Activated T-cell treated with anti-CD3 and anti-CD28 coated beads for 24 hours (primary cell): Measurements from ENCODE around the gene STK35.

Source experiments
- DNase-seq: peaks from one replicate; pipeline ENCODE4 v3.0.0-alpha.2; 2020; ENCODE audit warnings: low read depth

STK35 gene

GRCh38 chr20:2135013-2135412 lies 33.4 kb downstream of the STK35 start:
- no peak for DNase-seq

DNA sequence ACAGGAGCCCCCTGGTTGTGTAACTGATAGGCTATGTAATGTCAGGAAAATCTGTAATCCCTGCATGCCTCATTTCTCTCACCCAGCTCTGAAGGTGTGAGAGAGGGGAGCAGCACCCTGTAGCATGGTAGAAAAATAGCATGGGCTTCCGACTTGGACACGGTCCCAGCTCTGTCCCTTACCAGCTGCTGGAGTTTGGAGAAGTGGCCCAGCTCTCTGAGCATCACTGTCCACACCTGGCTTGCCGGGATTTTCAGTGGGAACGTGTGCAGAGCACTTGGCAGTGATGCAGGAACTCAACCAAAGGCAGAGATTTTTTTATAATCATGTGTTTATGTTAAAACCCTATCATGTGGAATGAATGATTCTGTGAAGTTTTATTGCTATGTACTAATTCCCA lies 34.6 kb downstream of the STK35 start:
- DNase-seq: no peak

- DNase-seq: no peak
Observed at GRCh38 chr20:2137552-2138201, 36.0 kb downstream of the STK35 start.

- no peak for DNase-seq
Observed at GRCh38 chr20:2138396-2138795, 36.8 kb downstream of the STK35 start.

DNA sequence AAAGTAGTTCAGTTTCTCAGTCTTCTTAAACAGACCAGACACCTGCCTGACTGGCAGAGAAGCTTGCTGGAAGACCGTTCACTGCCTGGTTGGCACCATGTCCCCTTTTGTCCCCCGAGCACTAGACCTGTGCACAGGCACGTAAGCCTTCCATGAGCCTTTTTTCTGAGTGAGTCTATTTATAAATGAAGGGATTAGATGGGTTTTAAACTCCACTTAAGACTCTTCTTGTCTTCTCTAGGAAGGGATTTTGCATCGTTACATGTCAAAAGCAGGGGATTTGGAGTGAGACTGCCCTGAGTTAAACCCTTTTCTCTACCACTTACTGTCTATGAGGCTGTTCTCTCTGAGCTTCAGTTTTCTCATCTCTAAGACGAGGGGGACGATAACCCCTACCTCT lies 37.6 kb downstream of the STK35 start:
- DNase-seq: no peak

- DNase-seq: no peak
Observed at GRCh38 chr20:2139736-2140135, 38.1 kb downstream of the STK35 start.

- no peak for DNase-seq
Observed at GRCh38 chr20:2140561-2140960, 38.9 kb downstream of the STK35 start.

DNA sequence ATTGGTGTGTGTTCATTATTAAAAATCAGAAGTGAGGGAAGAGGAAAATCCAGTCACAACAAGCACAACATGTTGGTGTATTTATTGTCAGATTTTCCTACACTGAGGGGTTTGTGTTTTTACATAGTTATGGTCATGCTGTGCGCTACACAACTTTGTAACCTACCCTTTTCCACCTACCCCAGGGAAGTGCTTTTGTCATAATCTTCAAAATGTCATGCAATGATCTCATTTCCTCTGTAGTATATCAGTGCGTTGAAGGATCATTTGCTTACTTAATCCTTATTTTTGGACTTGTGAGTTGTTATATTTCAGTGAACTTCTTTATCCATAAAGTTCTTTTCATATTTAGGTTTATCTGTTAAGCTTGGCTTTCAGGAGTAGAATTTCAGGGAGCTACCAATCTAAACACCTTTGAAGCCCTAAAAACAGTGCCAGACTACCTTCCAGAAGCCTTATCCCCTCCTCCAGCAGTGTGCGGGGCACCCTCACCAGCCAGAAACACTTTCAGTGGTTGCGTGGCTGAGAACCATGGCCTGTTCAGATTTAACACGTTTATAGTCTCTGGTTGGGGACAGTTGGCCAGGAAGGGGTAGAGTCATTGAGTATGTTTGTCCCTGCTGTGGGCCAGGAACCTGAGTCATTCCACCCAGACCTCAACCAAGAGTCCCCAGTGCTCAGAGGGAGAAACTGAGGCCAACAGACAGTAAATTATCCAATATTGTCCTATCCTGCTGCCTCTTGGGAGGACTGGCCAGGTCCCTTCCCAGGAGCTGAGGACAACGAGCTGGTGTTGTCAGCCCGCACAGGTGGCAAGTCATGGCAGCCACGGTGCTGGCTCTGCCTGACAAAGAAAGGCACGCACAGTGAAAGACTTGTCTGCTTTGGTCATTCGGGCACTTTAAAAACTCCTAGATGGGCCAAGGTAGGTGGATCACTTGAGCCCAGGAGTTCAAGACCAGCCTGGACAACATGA lies 40.3 kb downstream of the STK35 start:
- DNase-seq: no peak

DNA sequence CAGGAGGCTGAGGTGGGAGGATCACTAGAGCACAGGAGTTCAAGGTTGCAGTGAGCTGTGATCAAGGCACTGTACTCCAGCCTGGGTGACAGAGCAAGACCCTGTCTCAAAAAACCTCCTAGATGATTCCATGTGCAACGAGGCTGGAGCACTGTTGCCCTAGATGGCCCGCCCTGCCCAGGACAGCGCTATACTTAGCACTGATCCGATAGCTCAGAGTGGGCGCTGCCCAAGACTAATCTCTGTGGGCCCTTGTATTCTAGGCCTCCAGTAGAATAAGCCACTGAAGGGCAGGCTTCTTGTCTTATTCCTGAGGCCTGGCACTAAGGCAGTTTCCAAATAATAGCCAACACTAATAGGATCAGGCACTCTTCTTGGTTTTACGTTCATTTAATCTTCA lies 41.0 kb downstream of the STK35 start:
- no peak for DNase-seq

- DNase-seq: no peak
Observed at GRCh38 chr20:2143594-2143993, 42.0 kb downstream of the STK35 start.

GRCh38 chr20:2144850-2145249 lies 43.2 kb downstream of the STK35 start:
- no peak for DNase-seq

DNA sequence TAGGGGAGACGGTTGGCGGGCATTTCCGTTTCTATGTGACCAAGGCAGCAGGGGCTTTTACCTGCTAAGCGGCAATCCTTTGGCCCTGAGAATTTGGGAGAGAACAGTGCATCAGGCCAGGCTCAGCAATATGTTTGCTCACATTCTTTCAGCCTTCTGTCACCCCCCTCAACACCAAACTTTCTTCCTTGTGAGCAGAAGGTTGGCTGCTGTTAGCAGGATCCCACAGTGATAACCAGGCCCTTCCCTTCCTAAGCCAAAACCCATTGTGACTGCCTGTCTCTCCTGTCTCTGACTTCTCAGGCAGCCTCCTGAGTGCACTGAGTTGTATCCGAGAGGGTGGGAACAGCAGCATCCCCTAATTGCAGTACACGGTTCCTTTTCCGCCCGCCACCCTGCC lies 43.7 kb downstream of the STK35 start:
- no peak for DNase-seq

DNA sequence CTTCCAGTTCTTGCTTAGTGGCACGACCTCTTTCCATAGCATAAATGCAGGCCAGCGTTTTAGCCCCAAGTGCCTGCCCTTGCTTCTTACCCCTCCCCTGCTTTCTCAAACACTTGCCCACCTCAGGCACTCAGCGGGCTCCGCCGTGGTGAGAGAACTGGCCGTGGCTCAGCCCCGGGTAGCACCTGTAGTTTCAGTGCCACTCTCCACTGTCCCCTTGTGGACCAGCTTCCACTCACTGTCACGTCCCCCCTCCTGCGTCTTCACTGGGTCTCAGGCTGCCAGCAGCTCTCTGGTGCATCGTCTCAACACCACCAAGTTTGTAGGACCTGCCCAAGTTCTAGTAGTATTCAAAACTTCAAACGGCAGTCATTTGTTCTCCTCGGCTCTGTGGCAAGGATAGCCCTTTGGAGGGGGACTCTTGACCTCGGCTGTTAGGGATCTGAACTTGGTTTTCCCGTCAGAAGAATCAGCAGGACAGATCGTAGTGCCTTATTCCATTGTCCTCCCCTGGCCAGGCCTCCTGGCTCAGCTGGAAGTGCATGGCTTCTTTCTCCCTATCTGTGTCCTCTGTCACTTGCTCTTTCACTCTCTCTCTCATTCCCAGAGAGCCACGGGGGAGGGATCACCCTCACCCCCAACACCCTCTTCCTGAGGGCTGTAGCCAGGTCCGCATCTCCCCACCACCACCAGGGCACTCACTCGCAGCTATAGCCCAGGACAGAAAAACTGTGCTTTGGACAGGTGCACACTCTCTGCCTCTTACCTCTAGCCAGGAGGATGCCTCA lies 44.6 kb downstream of the STK35 start:
- DNase-seq: no peak

- no peak for DNase-seq
Observed at GRCh38 chr20:2149507-2149906, 47.9 kb downstream of the STK35 start.

DNA sequence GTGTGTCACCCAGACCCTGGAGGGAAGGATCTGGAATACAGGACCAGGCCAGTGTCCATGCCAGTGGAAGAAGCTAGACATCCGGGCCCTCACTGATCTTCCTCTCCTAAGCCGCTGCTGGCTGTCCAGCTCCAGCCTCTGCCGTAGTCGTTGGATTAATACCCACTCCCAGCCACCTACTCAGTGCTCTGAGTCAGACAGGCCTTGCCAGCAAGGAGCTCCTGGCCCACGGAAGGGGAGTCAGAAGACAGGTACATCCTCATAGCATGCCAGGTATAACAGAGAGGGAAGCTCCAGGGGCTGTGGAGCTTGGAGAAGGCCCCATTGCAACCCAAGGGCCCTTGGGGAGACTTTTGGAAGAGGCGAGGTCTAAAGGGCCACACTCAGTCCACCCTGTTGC lies 49.0 kb downstream of the STK35 start:
- DNase-seq: no peak

GRCh38 chr20:2151858-2152281 lies 50.2 kb downstream of the STK35 start:
- DNase-seq: no peak

DNA sequence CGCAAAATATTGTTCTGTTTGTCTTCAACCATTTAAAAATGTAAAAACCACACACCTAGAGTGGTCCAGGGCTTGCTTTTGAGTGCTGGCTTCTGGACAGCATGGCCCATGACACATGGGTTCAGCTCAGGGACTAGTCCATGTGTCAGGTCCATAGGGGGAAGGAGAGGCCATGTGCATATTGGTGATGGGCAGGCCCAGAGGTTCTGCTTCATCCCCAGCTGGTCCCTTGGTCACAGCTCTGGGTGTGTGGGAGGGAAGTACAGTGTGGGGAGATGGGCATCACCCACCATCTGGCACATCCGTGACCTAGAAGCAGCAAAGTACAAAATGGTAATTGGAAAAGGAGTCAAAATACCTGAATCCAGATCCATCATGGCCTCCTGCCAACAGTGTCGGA lies 50.7 kb downstream of the STK35 start:
- DNase-seq: no peak

DNA sequence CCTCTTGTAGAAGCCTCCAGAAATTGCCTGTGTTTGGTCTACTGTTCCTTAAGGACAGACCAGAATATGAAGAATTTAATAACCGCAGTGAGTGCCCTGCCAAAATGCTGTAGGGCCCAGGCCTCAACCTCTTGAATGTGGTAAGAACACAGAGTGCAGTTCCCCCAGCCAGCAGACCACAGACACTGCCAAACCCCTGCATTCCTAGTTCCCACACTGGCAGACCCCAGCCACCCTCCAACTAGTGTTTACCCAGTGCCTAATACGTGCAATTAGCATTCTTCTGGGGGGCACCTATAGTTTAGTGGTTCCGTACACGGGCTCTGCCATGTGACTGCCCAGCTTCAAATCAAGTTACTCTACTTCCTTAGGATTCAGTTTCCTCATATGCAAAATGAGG lies 51.7 kb downstream of the STK35 start:
- DNase-seq: no peak

- no peak for DNase-seq
Observed at GRCh38 chr20:2156224-2156623, 54.6 kb downstream of the STK35 start.

DNA sequence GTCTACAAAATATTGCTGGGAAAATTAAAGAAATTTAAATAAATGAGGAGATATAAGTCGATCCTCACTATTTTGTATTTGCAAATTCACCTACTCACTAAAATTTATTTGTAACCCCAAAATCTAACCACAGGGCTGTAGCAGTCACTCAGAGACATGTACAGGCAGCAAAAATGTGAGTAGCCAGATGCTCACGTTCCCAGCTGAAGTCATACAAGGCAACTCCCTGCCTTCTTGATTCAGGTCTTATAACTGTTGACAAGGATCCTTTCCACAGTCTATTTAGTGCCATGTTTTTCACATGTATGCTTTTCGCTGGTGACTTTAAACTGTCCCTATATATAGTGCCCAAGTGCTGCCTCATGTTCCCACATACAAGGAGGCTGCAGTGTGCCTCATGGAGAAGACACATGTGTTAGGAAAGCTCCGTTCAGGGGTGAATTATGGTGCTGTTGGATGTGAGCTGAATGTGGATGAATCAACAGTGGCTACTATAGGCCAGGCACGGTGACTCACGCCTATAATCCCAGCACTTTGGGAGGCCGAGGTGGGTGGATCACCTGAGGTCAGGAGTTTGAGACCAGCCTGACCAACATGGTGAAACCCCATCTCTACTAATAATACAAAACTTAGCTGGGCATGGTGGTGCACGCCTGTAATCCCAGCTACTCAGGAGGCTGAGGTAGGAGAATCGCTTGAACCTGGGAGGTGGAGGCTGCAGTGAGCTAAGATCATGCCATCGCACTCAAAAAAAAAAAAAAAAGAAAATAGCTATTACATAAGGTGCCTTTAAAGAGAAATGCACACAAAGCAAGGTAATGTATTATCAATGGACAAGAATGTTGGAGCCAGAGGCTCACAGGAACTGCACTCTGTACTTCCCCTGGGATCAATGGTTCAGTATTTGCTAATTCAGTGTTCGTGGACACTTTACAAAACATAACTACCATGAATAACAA lies 55.3 kb downstream of the STK35 start:
- no peak for DNase-seq

- no peak for DNase-seq
Observed at GRCh38 chr20:2162125-2162822, 60.6 kb downstream of the STK35 start.
